HEK293 (cell line): ENCODE results near the gene PRSS33.

ENCODE experiments used
- AEBP2 ChIP-seq: fragments of 450-650 bp; formaldehyde crosslinking; IDR thresholded peaks from 2 replicates; pipeline ENCODE4 v1.5.1; 2016; ENCODE audit warnings: missing biosample characterization, missing genetic modification characterization, borderline replicate concordance
- FEZF1 ChIP-seq: fragments of 450-650 bp; formaldehyde crosslinking; IDR thresholded peaks from 2 replicates; pipeline ENCODE4 v1.5.1; 2016; ENCODE audit warnings: missing biosample characterization, missing genetic modification characterization
- HIC1 ChIP-seq: fragments of 450-650 bp; formaldehyde crosslinking; IDR thresholded peaks from 2 replicates; pipeline ENCODE4 v1.5.1; 2016; ENCODE audit warnings: missing biosample characterization, missing genetic modification characterization
- PRDM4 ChIP-seq: fragments of 450-650 bp; formaldehyde crosslinking; IDR thresholded peaks from 2 replicates; pipeline ENCODE4 v1.5.1; 2017; ENCODE audit warnings: missing biosample characterization, missing genetic modification characterization
- PRDM6 ChIP-seq: fragments of 450-650 bp; formaldehyde crosslinking; IDR thresholded peaks from 2 replicates; pipeline ENCODE4 v1.5.1; 2017; ENCODE audit warnings: missing biosample characterization, missing genetic modification characterization
- REPIN1 ChIP-seq: fragments of 450-650 bp; formaldehyde crosslinking; IDR thresholded peaks from 2 replicates; pipeline ENCODE4 v1.5.1; 2017; ENCODE audit warnings: missing biosample characterization, missing genetic modification characterization, low read depth
- SP7 ChIP-seq: fragments of 450-650 bp; formaldehyde crosslinking; IDR thresholded peaks from 2 replicates; pipeline ENCODE4 v1.5.1; 2016; ENCODE audit warnings: missing biosample characterization, missing genetic modification characterization
- ZBTB17 ChIP-seq: fragments of 450-650 bp; formaldehyde crosslinking; IDR thresholded peaks from 2 replicates; pipeline ENCODE4 v1.5.1; 2016; ENCODE audit warnings: missing biosample characterization, missing genetic modification characterization
- ZFP37 ChIP-seq: fragments of 450-650 bp; formaldehyde crosslinking; IDR thresholded peaks from 2 replicates; pipeline ENCODE4 v1.5.1; 2016; ENCODE audit warnings: missing biosample characterization, missing genetic modification characterization
- ZFP41 ChIP-seq: fragments of 450-650 bp; formaldehyde crosslinking; IDR thresholded peaks from 2 replicates; pipeline ENCODE4 v1.5.1; 2016; ENCODE audit warnings: missing biosample characterization, missing genetic modification characterization, borderline replicate concordance
- ZNF157 ChIP-seq: fragments of 450-650 bp; formaldehyde crosslinking; IDR thresholded peaks from 2 replicates; pipeline ENCODE4 v1.5.1; 2016; ENCODE audit warnings: missing biosample characterization, missing genetic modification characterization
- ZNF184 ChIP-seq: fragments of 450-650 bp; IDR thresholded peaks from 2 replicates; pipeline ENCODE4 v1.5.1; 2018; ENCODE audit warnings: missing biosample characterization, mild to moderate bottlenecking, missing genetic modification characterization
- ZNF19 ChIP-seq: fragments of 450-650 bp; formaldehyde crosslinking; IDR thresholded peaks from 2 replicates; pipeline ENCODE4; 2016; ENCODE audit warnings: missing biosample characterization, missing genetic modification characterization, low read depth
- ZNF2 ChIP-seq: fragments of 450-650 bp; formaldehyde crosslinking; IDR thresholded peaks from 2 replicates; pipeline ENCODE4 v1.5.1; 2016; ENCODE audit warnings: missing biosample characterization, missing genetic modification characterization
- ZNF211 ChIP-seq: fragments of 450-650 bp; formaldehyde crosslinking; IDR thresholded peaks from 2 replicates; pipeline ENCODE4 v1.5.1; 2016; ENCODE audit warnings: low read depth, missing biosample characterization, missing genetic modification characterization
- ZNF274 ChIP-seq, 2 experiments: fragments of 200-500 bp in 1 of 2; fragments of 450-650 bp in 1 of 2; sonication (Bioruptor generic) in 1 of 2; formaldehyde crosslinking in 1 of 2; IDR thresholded peaks; 2 replicates each; pipeline versions ENCODE4 v1.5.1 to v1.6.1; 2014 to 2016; ENCODE audit warnings: borderline replicate concordance in 1 of 2, inconsistent platforms in 1 of 2, low read length in 1 of 2, missing biosample characterization in 1 of 2, missing genetic modification characterization in 1 of 2
- ZNF280C ChIP-seq: fragments of 450-650 bp; formaldehyde crosslinking; IDR thresholded peaks from 2 replicates; pipeline ENCODE4 v1.5.1; 2016; ENCODE audit warnings: missing biosample characterization, missing genetic modification characterization
- ZNF362 ChIP-seq: fragments of 450-650 bp; formaldehyde crosslinking; IDR thresholded peaks from 2 replicates; pipeline ENCODE4 v1.5.1; 2016; ENCODE audit warnings: missing biosample characterization, missing genetic modification characterization
- ZNF394 ChIP-seq: fragments of 450-650 bp; formaldehyde crosslinking; IDR thresholded peaks from 2 replicates; pipeline ENCODE4 v1.5.1; 2016; ENCODE audit warnings: missing biosample characterization, missing genetic modification characterization, mild to moderate bottlenecking, moderate library complexity, borderline replicate concordance
- ZNF514 ChIP-seq: fragments of 450-650 bp; formaldehyde crosslinking; IDR thresholded peaks from 2 replicates; pipeline ENCODE4 v1.5.1; 2016; ENCODE audit warnings: missing biosample characterization, missing genetic modification characterization
- ZNF529 ChIP-seq: fragments of 450-650 bp; formaldehyde crosslinking; IDR thresholded peaks from 2 replicates; pipeline ENCODE4 v1.5.1; 2017; ENCODE audit warnings: missing genetic modification characterization, missing biosample characterization; ENCODE audit not compliant: insufficient replicate concordance
- ZNF548 ChIP-seq: fragments of 450-650 bp; formaldehyde crosslinking; IDR thresholded peaks from 2 replicates; pipeline ENCODE4 v1.5.1; 2016; ENCODE audit warnings: missing biosample characterization, missing genetic modification characterization
- ZNF596 ChIP-seq: fragments of 450-650 bp; IDR thresholded peaks from 2 replicates; pipeline ENCODE4 v1.5.0; 2018; ENCODE audit warnings: missing biosample characterization, mild to moderate bottlenecking, missing genetic modification characterization, moderate library complexity
- ZNF623 ChIP-seq: fragments of 450-650 bp; formaldehyde crosslinking; IDR thresholded peaks from 2 replicates; pipeline ENCODE4 v1.5.1; 2016; ENCODE audit warnings: missing biosample characterization, missing genetic modification characterization
- ZNF626 ChIP-seq: fragments of 450-650 bp; sonication (Bioruptor Pico); formaldehyde crosslinking; IDR thresholded peaks from 2 replicates; pipeline ENCODE4 v1.5.1; 2018; ENCODE audit warnings: missing biosample characterization, missing genetic modification characterization, inconsistent platforms
- ZNF776 ChIP-seq: fragments of 450-650 bp; formaldehyde crosslinking; IDR thresholded peaks from 2 replicates; pipeline ENCODE4 v1.5.0; 2017; ENCODE audit warnings: missing biosample characterization, missing genetic modification characterization, borderline replicate concordance
- ZSCAN23 ChIP-seq: fragments of 450-650 bp; formaldehyde crosslinking; IDR thresholded peaks from 2 replicates; pipeline ENCODE4 v1.5.1; 2016; ENCODE audit warnings: missing biosample characterization, missing genetic modification characterization

Gene PRSS33

GRCh38 chr16:2752035-2752849 lies 35.1 kb downstream of the PRSS33 start, which contains the start of gene SRRM2 (continued):
- TF ChIP-seq ZNF362 (tag by site-specific recombination): peak; percentile 91; the same call in 1 of the 2 replicates
- no peak for TF ChIP-seq PRDM6 (tag by site-specific recombination)
- no peak for TF ChIP-seq ZNF529 (tag by site-specific recombination)
- no peak for TF ChIP-seq ZNF19
- TF ChIP-seq ZNF394 (tag by site-specific recombination): peak; percentile 59; the same call in 1 of the 2 replicates
- no peak for TF ChIP-seq REPIN1 (tag by site-specific recombination)
- no peak; the same call in 1 of the 2 replicates for TF ChIP-seq ZNF623 (tag by site-specific recombination)
- TF ChIP-seq ZNF184 (tag by site-specific recombination): no peak; the same call in 1 of the 2 replicates
- TF ChIP-seq ZNF274 (IDR thresholded peaks at IDR 0.05; ENCODE audit: low read length): no peak
- no peak for TF ChIP-seq ZNF274 (tag by site-specific recombination; IDR thresholded peaks at IDR 0.05; ENCODE audit: borderline replicate concordance)
- peak; percentile 89 for TF ChIP-seq ZFP37 (tag by site-specific recombination)
- TF ChIP-seq FEZF1 (tag by site-specific recombination): peak; percentile 58
- TF ChIP-seq ZNF548: no peak
- no peak for TF ChIP-seq AEBP2
- no peak for TF ChIP-seq HIC1 (tag by site-specific recombination)
- peak; percentile 72 for TF ChIP-seq ZNF596 (tag by site-specific recombination)
- no peak for TF ChIP-seq ZNF776 (tag by site-specific recombination)
- no peak for TF ChIP-seq ZFP41
- no peak for TF ChIP-seq ZNF626 (tag by site-specific recombination)
- no peak for TF ChIP-seq ZNF157 (tag by site-specific recombination)
- 0 out of 2 replicates have a peak, but pooled peaks have one; percentile 15 for TF ChIP-seq PRDM4
- peak; percentile 81 for TF ChIP-seq SP7 (tag by site-specific recombination)
- peak; percentile 97 for TF ChIP-seq ZBTB17
- TF ChIP-seq ZSCAN23 (tag by site-specific recombination): 0 out of 2 replicates have a peak, but pooled peaks have one; percentile 48
- TF ChIP-seq ZNF2 (tag by site-specific recombination): peak; percentile 85
- TF ChIP-seq ZNF211 (tag by site-specific recombination): no peak
- no peak for TF ChIP-seq ZNF280C (tag by site-specific recombination)
- no peak for TF ChIP-seq ZNF514 (tag by site-specific recombination)
